Mesothelial cell of epicardium (in vitro differentiated cells): ENCODE measurements around the gene MSTO1. TPM values are rescaled to one million over a fixed set of nuclear protein-coding genes. Genes with fewer than 3 reads are reported as not detected.
"Not testable (repeated sequence)": the region's sequence is repeated elsewhere in the genome, so short reads cannot be mapped to it uniquely, and the experiment has no call there.

Experiments used
- DNase-seq, 2 experiments: peaks; one replicate each; pipeline ENCODE4 v3.0.0; 2021; ENCODE audit warnings: low spot score in 2 of 2; ENCODE audit not compliant: unreplicated experiment in 2 of 2
- H3K27ac Mint-ChIP-seq: 2 replicates; pipeline ENCODE4 v1.8.0; 2021; ENCODE audit warnings: mixed read lengths
- H3K27me3 Mint-ChIP-seq: 2 replicates; pipeline ENCODE4 v1.8.0; 2021; ENCODE audit warnings: low read depth, mixed read lengths
- H3K36me3 Mint-ChIP-seq: 2 replicates; pipeline ENCODE4 v1.8.0; 2021; ENCODE audit warnings: mixed read lengths
- H3K4me1 Mint-ChIP-seq: 2 replicates; pipeline ENCODE4 v1.8.0; 2021; ENCODE audit warnings: mixed read lengths
- H3K4me3 Mint-ChIP-seq: 2 replicates; pipeline ENCODE4 v1.8.0; 2021; ENCODE audit warnings: mild to moderate bottlenecking, moderate library complexity, mixed read lengths
- H3K9me3 Mint-ChIP-seq: 2 replicates; pipeline ENCODE4 v1.8.0; 2021; ENCODE audit warnings: mixed read lengths
- total RNA-seq: library from RNA; stranded (reverse); gene quantifications from 3 replicates; pipeline ENCODE4 v1.2.1, GENCODE V29; 2021
- TF ChIP-seq, protein P1 (sequence below): fragments of 200-600 bp; sonication (generic); IDR thresholded peaks from one replicate; pipeline ENCODE4 v1.5.0; 2021; ENCODE audit warnings: antibody characterized with exemption; ENCODE audit not compliant: unreplicated experiment

MSTO1 gene
- 55.3 to 55.8 TPM (median 55.5 TPM) in 3 replicates for total RNA-seq

DNA sequence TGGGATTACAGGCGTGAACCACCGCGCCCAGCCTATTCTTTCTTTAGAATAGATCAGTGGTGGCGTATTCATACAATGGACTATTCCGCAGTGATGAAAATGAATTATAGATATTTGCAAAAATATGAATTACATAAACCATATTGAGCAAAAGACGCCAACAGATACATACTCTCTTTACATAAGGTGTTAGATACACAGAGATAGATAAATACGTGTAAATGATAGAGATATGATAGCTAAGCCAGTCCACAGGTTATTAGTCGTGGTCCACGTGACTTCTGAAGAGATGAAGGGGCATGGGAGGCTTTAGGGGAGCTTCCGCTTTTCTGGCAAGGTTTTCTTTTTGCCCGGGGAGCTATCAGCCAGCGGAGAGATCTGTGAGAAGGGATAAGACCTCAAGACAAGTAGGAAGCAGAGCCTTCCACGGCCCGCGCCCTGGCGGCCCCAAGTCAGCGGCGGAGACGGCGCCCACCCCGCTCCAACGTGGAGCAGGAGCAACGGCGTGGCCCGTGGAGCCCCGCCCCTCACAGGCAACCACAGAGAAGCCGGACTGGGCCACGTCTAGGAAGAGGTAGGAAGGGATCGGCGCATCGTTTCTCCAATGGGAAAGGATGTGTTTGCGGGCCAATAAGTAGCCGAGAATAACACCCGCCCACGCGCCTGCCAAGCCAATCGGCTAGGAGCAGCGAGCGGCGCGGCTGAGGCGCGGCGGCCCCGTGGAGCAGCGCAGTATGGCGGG is at the start of gene MSTO1:
Gene MSTO1, plus strand, starts transcription at position 704 of the 742 bp plus-strand sequence. Its CDS starts 31 bp downstream, at position 735.
- peak; percentile 85 to 93 for DNase-seq
- peak within 1 kb of the TSS; percentile 94 for H3K27ac Mint-ChIP-seq
- no peaks in the 10 kb centered on the region for H3K9me3 Mint-ChIP-seq
- no peaks in the 10 kb centered on the region for H3K27me3 Mint-ChIP-seq
- peaks cover 5% of the 10 kb centered on the region for H3K4me1 Mint-ChIP-seq
- peak within 1 kb of the TSS; percentile 86 for H3K4me3 Mint-ChIP-seq
- H3K36me3 Mint-ChIP-seq = peaks cover 10% of the 10 kb centered on the region
- TF ChIP-seq, protein P1, sequence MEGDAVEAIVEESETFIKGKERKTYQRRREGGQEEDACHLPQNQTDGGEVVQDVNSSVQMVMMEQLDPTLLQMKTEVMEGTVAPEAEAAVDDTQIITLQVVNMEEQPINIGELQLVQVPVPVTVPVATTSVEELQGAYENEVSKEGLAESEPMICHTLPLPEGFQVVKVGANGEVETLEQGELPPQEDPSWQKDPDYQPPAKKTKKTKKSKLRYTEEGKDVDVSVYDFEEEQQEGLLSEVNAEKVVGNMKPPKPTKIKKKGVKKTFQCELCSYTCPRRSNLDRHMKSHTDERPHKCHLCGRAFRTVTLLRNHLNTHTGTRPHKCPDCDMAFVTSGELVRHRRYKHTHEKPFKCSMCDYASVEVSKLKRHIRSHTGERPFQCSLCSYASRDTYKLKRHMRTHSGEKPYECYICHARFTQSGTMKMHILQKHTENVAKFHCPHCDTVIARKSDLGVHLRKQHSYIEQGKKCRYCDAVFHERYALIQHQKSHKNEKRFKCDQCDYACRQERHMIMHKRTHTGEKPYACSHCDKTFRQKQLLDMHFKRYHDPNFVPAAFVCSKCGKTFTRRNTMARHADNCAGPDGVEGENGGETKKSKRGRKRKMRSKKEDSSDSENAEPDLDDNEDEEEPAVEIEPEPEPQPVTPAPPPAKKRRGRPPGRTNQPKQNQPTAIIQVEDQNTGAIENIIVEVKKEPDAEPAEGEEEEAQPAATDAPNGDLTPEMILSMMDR = no peak

DNA sequence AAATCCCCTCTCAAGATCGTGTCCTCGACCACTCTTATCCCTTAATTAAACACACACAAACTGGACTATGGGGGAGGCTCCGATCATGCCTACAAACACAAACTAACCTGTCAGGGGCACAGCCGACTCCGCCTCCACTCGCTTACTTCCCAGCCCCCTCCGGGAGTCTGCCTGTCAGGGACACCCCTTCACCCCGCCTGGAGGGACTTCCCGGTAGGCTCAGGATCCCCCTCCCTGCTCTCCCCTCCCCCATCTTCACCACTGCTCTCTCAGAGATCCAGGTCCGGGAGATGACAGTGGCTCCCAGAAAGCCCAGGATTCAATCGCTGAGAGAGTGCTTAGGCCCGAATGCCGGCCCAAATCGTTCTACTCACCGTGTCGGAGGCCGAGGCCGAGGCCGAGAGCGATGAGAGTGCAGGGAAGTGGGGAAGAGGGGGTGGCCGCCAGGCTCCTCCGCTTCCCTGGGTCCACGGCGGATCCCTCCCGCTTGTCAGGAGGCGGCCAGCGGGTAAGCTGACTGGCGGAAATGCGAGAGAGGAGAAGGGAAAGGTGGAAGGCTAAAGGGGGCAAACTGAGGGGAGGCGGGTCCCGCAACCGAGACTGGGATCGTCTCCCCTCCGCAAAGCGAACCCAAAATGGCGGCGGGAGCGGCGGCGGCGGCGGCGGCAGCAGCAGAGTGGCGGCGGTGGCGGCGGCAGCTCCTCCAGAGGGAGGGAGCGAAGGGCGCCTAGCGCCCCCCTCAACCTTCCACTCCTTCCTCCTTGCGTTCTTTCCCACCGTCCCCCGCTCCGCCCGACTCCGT is 48.0 kb upstream of the MSTO1 start:
- Mint-ChIP-seq H3K4me3 (peak overlapping the region; percentile 98), H3K27ac (peak overlapping the region; percentile 99), H3K4me1 (peaks cover 23% of the 10 kb centered on the region)
- H3K9me3 Mint-ChIP-seq, H3K27me3 Mint-ChIP-seq, H3K36me3 Mint-ChIP-seq: not testable (repeated sequence)
- DNase-seq = peak; percentile 61 to 80

DNA sequence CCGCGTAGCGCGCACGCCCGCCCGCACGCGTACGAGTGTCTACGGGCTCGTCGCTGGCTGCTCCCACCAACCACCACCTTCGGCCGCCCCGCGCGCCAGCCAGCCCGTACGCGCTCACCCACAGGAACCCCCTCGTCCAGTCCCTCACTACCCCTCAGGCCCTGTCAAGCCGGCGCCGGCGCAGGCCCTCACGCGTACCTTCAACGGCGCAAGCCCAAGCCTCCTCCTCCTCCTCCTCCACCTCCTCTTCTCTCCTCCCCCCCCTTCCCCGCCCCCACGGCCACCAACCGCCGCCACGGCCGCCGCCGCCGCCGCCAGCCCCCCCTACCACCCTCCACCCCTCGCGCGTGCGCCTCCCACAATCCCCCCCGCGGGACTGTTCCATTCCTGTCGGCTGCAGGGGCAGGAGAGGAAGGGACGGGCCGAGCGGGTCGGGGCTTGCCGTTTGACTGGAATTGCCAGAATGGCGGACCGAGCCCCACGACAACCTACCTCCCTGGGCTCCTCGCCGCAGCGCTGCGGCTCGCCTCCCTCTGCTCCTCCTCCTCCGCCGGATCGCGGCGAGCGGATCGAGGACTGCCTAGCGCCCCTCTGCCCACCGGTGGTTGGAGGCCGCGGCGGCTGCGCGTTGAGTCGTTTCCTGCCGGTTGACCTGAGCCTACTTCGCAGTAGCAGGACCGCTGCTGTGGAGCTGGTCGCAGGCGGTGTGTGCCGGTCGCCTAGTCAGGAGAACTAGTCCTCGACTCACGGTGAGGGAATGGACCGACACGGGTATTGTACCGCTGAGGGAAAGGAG is 47.2 kb upstream of the MSTO1 start, which contains the start of gene ASH1L:
Gene ASH1L, minus strand, starts transcription at position 223 of the 796 bp plus-strand sequence. CDS start 41,284 bp downstream, outside the sequence.
- Mint-ChIP-seq H3K4me1 (peaks cover 23% of the 10 kb centered on the region), H3K9me3 (no peaks in the 10 kb centered on the region), H3K27me3 (no peaks in the 10 kb centered on the region), H3K36me3 (peaks cover 2% of the 10 kb centered on the region), H3K4me3 (peak within 1 kb of the TSS; percentile 98), H3K27ac (peak within 1 kb of the TSS; percentile 99)
- TF ChIP-seq, protein P1 = no peak
- DNase-seq = peak; percentile 90

DNA sequence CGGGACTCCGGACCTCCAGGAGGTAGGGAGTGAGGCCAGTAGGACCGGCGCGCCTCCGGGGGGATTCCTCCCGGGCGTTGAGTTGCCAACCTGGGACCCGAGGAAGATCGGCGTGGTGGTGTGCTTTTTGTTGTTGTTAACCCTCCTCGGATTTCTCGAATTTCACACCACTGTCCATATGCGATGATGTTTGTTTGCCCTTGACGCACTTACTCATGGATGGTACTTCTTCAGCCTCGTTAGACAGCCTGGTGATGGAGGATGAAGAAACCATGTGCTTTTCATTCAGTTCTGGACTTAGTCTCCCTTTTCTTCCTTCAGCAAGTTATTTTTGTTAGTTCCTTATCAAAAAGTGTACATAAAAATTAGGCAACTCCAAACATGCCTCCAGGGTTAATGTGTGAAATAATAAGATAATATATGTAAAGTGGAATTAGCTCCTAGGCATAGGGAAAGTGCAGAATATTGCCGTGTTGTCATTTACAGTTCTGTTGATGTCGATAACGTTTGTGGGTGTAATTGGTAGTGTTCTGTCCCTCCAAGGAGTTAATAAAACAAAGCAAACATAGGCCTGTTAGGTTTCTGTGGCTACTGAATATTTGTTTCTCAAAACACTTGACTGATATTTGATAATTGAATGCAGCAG is 46.5 kb upstream of the MSTO1 start:
- H3K4me3 Mint-ChIP-seq = peak overlapping the region; percentile 98
- peaks cover 23% of the 10 kb centered on the region for H3K4me1 Mint-ChIP-seq
- not testable (repeated sequence) for DNase-seq, H3K36me3 Mint-ChIP-seq, H3K27me3 Mint-ChIP-seq, H3K9me3 Mint-ChIP-seq
- H3K27ac Mint-ChIP-seq = peak overlapping the region; percentile 97

DNA sequence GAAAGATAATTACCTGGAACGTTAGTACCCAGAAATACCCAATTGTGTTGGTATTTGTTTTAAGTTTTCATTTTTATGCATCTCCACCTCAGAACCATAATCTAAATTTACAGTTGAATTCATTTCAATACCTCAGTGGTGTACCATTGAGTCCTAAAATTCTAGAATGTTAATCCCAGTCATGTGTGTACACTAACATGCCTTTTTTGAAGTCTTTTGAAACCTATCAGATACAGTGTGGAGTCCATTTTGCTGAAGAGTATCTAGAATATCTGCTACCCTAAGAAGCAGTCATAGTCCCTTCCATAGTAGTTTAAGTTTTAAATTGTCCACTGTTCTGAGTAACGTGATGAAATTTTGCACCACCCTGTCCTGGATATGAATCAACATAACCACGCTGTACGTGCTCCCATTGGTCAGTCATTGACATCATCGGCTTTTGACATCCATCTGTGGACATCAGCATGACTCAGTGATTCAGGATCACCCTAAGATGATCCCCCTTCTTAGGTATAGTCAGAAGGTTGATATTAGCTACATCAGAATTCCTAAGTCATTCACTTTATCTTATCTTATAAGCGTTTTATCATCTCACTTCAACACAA is 39.9 kb upstream of the MSTO1 start:
- H3K36me3 Mint-ChIP-seq = peaks cover 8% of the 10 kb centered on the region
- H3K27ac Mint-ChIP-seq = no peak overlapping the region
- H3K4me3 Mint-ChIP-seq = no peak overlapping the region
- H3K4me1 Mint-ChIP-seq = no peaks in the 10 kb centered on the region
- TF ChIP-seq, protein P1 = no peak
- H3K9me3 Mint-ChIP-seq = no peaks in the 10 kb centered on the region
- no peak for DNase-seq
- no peaks in the 10 kb centered on the region for H3K27me3 Mint-ChIP-seq

DNA sequence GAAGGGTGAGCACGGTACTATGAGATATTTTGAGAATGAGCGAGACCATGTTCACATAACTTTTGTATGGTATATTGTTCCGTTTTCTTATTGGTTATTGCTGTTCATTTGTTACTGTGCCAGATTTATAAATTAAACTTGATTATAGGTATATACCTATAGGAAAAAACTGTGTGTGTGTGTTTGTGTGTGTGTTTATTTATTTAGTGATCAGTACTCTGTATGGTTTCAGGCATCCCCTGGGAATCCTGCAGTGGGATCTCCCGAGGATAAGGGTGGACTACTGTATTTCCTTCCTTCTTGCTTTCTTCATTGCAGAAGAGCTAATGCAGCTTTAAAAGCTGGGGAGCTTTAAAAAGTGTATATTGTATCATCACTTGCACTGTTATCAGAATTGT is 39.4 kb upstream of the MSTO1 start:
- DNase-seq = no peak
- Mint-ChIP-seq H3K4me1 (no peaks in the 10 kb centered on the region), H3K9me3 (no peaks in the 10 kb centered on the region), H3K36me3 (peaks cover 8% of the 10 kb centered on the region), H3K27me3 (no peaks in the 10 kb centered on the region), H3K4me3 (no peak overlapping the region), H3K27ac (no peak overlapping the region)
- TF ChIP-seq, protein P1 = no peak
